K562 (cell line): ENCODE results near the gene RRAGD. TPM values are rescaled to one million over a fixed set of nuclear protein-coding genes. Genes with fewer than 3 reads are reported as not detected.

ENCODE experiments used
- ARID1B ChIP-seq: fragments of 450-650 bp; IDR thresholded peaks from 2 replicates; pipeline ENCODE4 v1.6.1; 2016; ENCODE audit warnings: antibody characterized with exemption, mild to moderate bottlenecking, inconsistent platforms
- BRCA1 ChIP-seq, 2 experiments: fragments of 450-650 bp in 1 of 2; sonication (generic) in 1 of 2; formaldehyde crosslinking in 1 of 2; IDR thresholded peaks; 2 replicates each; pipeline versions ENCODE4 v1.5.0 to v1.6.1; 2017 to 2020; ENCODE audit warnings: mild to moderate bottlenecking in 1 of 2, missing genetic modification reagents in 1 of 2
- GTF2A2 ChIP-seq: IDR thresholded peaks from 2 replicates; pipeline ENCODE4 v1.6.1; 2016; ENCODE audit warnings: mild to moderate bottlenecking, missing genetic modification characterization, missing compliant biosample characterization
- KLF16 ChIP-seq: IDR thresholded peaks from 2 replicates; pipeline ENCODE4 v1.6.1; 2016; ENCODE audit warnings: antibody characterized with exemption
- NR4A1 ChIP-seq, 2 experiments: fragments of 250-450 bp in 1 of 2; fragments of 450-650 bp in 1 of 2; sonication (Bioruptor Pico) in 1 of 2; IDR thresholded peaks; 2 replicates each; pipeline versions ENCODE4 v1.4.0 to v1.6.1; 2016 to 2020; ENCODE audit warnings: mild to moderate bottlenecking in 2 of 2, missing compliant biosample characterization in 1 of 2, missing genetic modification characterization in 1 of 2, moderate library complexity in 1 of 2
- RNF2 ChIP-seq: sonication (generic); IDR thresholded peaks from 2 replicates; pipeline ENCODE4 v1.6.1; 2016
- SRF ChIP-seq, 2 experiments: fragments of 250-450, 450-650 bp in 1 of 2; sonication (Bioruptor Pico) in 1 of 2; sonication (generic) in 1 of 2; formaldehyde crosslinking; IDR thresholded peaks; 2 replicates each; pipeline versions ENCODE4 v1.5.0 to v1.5.1; 2020 to 2022; ENCODE audit warnings: mild to moderate bottlenecking in 1 of 2, missing genetic modification reagents in 1 of 2
- polyA plus RNA-seq, 8 experiments: library from polyadenylated mRNA; depleted of rRNA in 4 of 8; stranded (reverse) in 5 of 8; unstranded in 3 of 8; fragments of >200 nt; fragmentation: Nextera tagmentation in 2 of 8; fragmentation: Illumina TruSeq in 1 of 8; extraction: Ambion mirVana in 2 of 8; extraction: Trizol in 1 of 8; gene quantifications; 2 replicates each; pipeline versions ENCODE4 v1.2.1 to v1.2.3, GENCODE V29; 2011 to 2014; ENCODE audit warnings: inconsistent platforms in 1 of 8, missing spikeins in 1 of 8
- total RNA-seq, 7 experiments: library from RNA; depleted of rRNA in 6 of 7; stranded (reverse); fragments of >200 nt in 6 of 7; fragmentation: Illumina TruSeq in 2 of 7; extraction: Trizol in 2 of 7; gene quantifications; 2 replicates each; pipeline versions ENCODE4 v1.2.1 to v1.2.3, GENCODE V29; 2011 to 2021; ENCODE audit warnings: low replicate concordance in 1 of 7
- TF ChIP-seq, protein P1 (sequence below): fragments of 150-350 bp; IDR thresholded peaks from 2 replicates; pipeline ENCODE4 v1.6.1; 2014; ENCODE audit warnings: low read depth, mild to moderate bottlenecking, low read length, borderline replicate concordance
- TF ChIP-seq, protein P2 (sequence below): fragments of 200-600 bp; sonication (generic); IDR thresholded peaks from one replicate; pipeline ENCODE4 v1.6.1; 2012; ENCODE audit warnings: mild to moderate bottlenecking, low read depth, low read length, inconsistent platforms
- TF ChIP-seq, protein P3 (sequence below): sonication (generic); formaldehyde crosslinking; IDR thresholded peaks from 2 replicates; pipeline ENCODE4 v1.8.0; 2022; ENCODE audit warnings: mild to moderate bottlenecking, low read depth, missing genetic modification reagents

Gene RRAGD
- total and polyA plus RNA-seq, 9 of the 15 experiments (the other 6 are each of a cell fraction or from before 2014, with no cell fraction given) = 0.03 to 0.07 (median 0.04) TPM; not detected in 6

- TF ChIP-seq, protein P1, sequence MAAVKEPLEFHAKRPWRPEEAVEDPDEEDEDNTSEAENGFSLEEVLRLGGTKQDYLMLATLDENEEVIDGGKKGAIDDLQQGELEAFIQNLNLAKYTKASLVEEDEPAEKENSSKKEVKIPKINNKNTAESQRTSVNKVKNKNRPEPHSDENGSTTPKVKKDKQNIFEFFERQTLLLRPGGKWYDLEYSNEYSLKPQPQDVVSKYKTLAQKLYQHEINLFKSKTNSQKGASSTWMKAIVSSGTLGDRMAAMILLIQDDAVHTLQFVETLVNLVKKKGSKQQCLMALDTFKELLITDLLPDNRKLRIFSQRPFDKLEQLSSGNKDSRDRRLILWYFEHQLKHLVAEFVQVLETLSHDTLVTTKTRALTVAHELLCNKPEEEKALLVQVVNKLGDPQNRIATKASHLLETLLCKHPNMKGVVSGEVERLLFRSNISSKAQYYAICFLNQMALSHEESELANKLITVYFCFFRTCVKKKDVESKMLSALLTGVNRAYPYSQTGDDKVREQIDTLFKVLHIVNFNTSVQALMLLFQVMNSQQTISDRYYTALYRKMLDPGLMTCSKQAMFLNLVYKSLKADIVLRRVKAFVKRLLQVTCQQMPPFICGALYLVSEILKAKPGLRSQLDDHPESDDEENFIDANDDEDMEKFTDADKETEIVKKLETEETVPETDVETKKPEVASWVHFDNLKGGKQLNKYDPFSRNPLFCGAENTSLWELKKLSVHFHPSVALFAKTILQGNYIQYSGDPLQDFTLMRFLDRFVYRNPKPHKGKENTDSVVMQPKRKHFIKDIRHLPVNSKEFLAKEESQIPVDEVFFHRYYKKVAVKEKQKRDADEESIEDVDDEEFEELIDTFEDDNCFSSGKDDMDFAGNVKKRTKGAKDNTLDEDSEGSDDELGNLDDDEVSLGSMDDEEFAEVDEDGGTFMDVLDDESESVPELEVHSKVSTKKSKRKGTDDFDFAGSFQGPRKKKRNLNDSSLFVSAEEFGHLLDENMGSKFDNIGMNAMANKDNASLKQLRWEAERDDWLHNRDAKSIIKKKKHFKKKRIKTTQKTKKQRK = no peak
- TF ChIP-seq SRF (CRISPR knock-in tag; IDR thresholded peaks at IDR 0.05) = no peak
- TF ChIP-seq NR4A1 (CRISPR knock-in tag; IDR thresholded peaks at IDR 0.05) = no peak
- TF ChIP-seq NR4A1 (tag; IDR thresholded peaks at IDR 0.05) = no peak
- TF ChIP-seq, protein P2, sequence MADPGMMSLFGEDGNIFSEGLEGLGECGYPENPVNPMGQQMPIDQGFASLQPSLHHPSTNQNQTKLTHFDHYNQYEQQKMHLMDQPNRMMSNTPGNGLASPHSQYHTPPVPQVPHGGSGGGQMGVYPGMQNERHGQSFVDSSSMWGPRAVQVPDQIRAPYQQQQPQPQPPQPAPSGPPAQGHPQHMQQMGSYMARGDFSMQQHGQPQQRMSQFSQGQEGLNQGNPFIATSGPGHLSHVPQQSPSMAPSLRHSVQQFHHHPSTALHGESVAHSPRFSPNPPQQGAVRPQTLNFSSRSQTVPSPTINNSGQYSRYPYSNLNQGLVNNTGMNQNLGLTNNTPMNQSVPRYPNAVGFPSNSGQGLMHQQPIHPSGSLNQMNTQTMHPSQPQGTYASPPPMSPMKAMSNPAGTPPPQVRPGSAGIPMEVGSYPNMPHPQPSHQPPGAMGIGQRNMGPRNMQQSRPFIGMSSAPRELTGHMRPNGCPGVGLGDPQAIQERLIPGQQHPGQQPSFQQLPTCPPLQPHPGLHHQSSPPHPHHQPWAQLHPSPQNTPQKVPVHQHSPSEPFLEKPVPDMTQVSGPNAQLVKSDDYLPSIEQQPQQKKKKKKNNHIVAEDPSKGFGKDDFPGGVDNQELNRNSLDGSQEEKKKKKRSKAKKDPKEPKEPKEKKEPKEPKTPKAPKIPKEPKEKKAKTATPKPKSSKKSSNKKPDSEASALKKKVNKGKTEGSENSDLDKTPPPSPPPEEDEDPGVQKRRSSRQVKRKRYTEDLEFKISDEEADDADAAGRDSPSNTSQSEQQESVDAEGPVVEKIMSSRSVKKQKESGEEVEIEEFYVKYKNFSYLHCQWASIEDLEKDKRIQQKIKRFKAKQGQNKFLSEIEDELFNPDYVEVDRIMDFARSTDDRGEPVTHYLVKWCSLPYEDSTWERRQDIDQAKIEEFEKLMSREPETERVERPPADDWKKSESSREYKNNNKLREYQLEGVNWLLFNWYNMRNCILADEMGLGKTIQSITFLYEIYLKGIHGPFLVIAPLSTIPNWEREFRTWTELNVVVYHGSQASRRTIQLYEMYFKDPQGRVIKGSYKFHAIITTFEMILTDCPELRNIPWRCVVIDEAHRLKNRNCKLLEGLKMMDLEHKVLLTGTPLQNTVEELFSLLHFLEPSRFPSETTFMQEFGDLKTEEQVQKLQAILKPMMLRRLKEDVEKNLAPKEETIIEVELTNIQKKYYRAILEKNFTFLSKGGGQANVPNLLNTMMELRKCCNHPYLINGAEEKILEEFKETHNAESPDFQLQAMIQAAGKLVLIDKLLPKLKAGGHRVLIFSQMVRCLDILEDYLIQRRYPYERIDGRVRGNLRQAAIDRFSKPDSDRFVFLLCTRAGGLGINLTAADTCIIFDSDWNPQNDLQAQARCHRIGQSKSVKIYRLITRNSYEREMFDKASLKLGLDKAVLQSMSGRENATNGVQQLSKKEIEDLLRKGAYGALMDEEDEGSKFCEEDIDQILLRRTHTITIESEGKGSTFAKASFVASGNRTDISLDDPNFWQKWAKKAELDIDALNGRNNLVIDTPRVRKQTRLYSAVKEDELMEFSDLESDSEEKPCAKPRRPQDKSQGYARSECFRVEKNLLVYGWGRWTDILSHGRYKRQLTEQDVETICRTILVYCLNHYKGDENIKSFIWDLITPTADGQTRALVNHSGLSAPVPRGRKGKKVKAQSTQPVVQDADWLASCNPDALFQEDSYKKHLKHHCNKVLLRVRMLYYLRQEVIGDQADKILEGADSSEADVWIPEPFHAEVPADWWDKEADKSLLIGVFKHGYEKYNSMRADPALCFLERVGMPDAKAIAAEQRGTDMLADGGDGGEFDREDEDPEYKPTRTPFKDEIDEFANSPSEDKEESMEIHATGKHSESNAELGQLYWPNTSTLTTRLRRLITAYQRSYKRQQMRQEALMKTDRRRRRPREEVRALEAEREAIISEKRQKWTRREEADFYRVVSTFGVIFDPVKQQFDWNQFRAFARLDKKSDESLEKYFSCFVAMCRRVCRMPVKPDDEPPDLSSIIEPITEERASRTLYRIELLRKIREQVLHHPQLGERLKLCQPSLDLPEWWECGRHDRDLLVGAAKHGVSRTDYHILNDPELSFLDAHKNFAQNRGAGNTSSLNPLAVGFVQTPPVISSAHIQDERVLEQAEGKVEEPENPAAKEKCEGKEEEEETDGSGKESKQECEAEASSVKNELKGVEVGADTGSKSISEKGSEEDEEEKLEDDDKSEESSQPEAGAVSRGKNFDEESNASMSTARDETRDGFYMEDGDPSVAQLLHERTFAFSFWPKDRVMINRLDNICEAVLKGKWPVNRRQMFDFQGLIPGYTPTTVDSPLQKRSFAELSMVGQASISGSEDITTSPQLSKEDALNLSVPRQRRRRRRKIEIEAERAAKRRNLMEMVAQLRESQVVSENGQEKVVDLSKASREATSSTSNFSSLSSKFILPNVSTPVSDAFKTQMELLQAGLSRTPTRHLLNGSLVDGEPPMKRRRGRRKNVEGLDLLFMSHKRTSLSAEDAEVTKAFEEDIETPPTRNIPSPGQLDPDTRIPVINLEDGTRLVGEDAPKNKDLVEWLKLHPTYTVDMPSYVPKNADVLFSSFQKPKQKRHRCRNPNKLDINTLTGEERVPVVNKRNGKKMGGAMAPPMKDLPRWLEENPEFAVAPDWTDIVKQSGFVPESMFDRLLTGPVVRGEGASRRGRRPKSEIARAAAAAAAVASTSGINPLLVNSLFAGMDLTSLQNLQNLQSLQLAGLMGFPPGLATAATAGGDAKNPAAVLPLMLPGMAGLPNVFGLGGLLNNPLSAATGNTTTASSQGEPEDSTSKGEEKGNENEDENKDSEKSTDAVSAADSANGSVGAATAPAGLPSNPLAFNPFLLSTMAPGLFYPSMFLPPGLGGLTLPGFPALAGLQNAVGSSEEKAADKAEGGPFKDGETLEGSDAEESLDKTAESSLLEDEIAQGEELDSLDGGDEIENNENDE = no peak
- TF ChIP-seq BRCA1 (IDR thresholded peaks at IDR 0.05) = no peak
- no peak for TF ChIP-seq BRCA1 (CRISPR knock-in tag; IDR thresholded peaks at IDR 0.05)
- peak; percentile 70 for TF ChIP-seq KLF16
- peak; percentile 68; the same call in 1 of the 2 replicates for TF ChIP-seq RNF2
- TF ChIP-seq ARID1B = peak; percentile 89
- no peak for TF ChIP-seq GTF2A2 (tag)
- TF ChIP-seq, protein P3, sequence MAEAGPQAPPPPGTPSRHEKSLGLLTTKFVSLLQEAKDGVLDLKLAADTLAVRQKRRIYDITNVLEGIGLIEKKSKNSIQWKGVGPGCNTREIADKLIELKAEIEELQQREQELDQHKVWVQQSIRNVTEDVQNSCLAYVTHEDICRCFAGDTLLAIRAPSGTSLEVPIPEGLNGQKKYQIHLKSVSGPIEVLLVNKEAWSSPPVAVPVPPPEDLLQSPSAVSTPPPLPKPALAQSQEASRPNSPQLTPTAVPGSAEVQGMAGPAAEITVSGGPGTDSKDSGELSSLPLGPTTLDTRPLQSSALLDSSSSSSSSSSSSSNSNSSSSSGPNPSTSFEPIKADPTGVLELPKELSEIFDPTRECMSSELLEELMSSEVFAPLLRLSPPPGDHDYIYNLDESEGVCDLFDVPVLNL (CRISPR knock-in tag) = no peak
These were observed 90.7 kb downstream of the RRAGD start (continued) for GRCh38 chr6:89321131-89321970.
